Gastrocnemius medialis (tissue), 4 donors: ENCODE measurements around the gene SETD5.

Source experiments
- CTCF ChIP-seq, 5 experiments: fragments of 450-650 bp in 3 of 5; fragments of 200-600 bp in 2 of 5; sonication (generic) in 2 of 5; IDR thresholded peaks in 4 of 5; conservative IDR thresholded peaks in 1 of 5; 1 replicate in 4 of 5; 2 replicates in 1 of 5; pipeline ENCODE4 v1.5.1; 2016 to 2019; ENCODE audit warnings: antibody characterized with exemption in 5 of 5, mild to moderate bottlenecking in 3 of 5, moderate library complexity in 3 of 5
- POLR2A ChIP-seq, 2 donors: fragments of 450-650 bp; IDR thresholded peaks; one replicate each; pipeline ENCODE4 v1.6.1; 2017; ENCODE audit warnings: antibody characterized with exemption in 2 of 2, mild to moderate bottlenecking in 2 of 2, moderate library complexity in 2 of 2

DNA sequence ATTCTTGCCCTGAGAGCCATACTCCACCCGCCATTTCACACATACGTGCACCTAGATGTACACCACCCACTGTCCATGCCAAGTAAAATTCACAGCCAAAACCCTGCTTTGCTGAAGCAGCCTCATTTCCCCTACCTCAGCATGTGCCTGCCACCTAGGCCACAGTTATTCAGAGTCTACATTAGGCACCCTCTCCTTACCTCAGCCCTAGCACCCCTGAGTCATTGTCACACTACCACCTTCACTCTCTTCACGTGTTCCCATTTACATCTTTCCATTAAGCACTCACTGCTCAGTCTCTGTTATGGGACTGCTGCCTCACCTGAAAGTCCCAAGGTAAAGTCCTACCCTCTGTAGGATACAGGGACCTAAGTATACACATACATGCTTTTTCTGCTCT lies 70.0 kb downstream of the SETD5 start:
- TF ChIP-seq CTCF (IDR thresholded peaks at IDR 0.05 in 4 of 5, conservative IDR thresholded peaks at IDR 0.05 in 1 of 5), result no peak
- TF ChIP-seq POLR2A (IDR thresholded peaks at IDR 0.05), result no peak
